HG03196 (cell line): ENCODE measurements around the gene LSAMP.

Source experiments
- ATAC-seq: cut with Tn5 transposase; IDR thresholded peaks from one replicate; pipeline ENCODE4 v1.9.1; 2021; ENCODE audit not compliant: unreplicated experiment

LSAMP gene

GRCh38 chr3:116445311-116445841, at the start of gene LSAMP:
TSS of gene LSAMP (minus strand) at chr3:116445487.
- no peak for ATAC-seq

DNA sequence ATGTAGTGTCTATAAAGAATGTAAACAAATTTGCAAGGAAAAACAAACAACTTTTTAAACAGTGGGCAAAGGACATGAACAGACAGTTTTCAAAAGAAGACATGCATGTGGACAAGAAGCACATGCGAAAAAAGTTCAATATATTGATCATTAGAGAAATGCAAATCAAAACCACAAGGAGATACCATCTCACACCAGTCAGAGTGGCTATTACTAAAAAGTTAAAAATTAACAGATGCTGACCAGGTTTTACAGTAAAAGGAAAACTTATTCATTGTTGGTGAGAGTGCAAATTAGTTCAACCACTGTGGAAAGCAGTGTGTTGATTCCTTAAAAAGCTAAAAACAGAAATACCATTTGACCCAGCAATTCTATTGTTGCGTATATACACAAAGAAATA, 47.1 kb upstream of the LSAMP start:
- ATAC-seq = no peak

DNA sequence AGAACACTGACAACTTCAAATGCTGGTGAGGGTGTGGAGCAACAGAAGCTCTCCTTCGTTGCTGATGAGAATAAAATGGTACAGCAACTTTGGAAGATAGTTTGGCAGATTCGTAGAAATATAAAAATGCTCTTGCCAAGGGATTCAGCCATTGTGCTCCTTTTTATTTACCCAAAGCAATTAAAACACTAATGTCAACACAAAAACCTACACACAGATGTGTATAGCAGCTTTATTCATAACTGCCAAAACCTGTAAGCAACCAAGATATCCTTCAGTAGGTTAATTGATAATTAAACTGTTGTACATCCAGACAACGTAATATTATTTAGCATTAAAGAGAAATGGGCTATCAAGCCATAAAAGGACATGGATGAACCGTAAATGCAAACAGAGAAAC, 37.8 kb upstream of the LSAMP start:
- no peak for ATAC-seq

DNA sequence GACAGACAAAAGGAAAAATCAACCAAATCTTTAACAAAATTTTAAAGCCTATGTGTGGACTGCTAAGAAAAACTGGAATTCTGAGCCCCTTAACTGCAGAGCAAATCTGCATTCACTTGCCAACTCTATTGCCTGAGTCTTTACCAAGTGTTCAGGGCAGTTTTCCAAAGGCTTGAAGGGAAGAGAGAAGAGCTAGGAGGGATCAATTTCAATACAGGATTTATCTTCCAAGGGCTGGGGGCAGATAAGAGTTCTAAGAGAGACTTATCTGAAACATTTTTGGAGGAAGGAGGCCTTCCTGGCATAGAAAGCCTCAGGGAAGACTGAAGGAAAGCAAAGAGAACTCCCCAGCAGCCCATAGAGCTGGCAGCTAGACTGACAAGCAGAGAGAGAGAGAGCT, 31.4 kb upstream of the LSAMP start:
- no peak for ATAC-seq

DNA sequence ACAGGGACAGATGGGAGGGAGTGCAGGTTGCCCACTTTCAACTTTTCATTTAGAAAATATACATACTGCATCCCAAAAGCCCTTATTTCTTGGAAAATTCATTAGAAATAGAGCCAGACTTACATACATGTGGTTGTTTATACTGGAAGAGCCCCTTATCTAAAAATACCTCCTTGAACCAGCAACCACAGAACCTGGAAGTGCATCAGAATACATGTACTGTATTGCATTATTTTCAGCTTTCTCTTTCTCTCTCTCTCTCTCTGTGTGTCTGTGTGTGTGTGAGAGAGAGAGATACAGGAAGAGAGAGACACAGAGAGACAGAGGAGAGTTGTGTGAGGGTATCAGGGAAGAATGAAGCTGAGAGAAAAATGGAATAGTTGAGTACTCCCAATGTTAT, 29.5 kb upstream of the LSAMP start:
- no peak for ATAC-seq

- no peak for ATAC-seq
Observed at GRCh38 chr3:116474032-116474780, 28.9 kb upstream of the LSAMP start.

DNA sequence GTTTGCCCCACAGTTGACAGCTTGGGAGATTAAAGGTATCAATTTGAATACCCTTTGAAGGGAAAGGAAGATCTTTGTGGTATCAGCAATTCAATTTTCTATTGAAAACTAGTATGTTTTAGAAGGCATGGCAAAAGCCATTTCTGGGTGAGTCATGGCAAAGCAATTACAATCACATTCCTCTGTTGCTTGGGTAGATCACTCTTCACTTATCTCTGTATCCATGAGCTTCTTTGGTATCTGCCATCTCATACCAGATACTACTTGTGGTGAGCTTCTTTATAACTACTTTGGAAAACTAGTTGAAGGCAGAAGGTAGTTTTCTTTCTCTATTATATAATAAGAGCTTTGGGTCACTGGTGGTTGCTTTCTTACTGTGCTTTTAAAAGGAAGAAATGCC, 28.3 kb upstream of the LSAMP start:
- no peak for ATAC-seq

DNA sequence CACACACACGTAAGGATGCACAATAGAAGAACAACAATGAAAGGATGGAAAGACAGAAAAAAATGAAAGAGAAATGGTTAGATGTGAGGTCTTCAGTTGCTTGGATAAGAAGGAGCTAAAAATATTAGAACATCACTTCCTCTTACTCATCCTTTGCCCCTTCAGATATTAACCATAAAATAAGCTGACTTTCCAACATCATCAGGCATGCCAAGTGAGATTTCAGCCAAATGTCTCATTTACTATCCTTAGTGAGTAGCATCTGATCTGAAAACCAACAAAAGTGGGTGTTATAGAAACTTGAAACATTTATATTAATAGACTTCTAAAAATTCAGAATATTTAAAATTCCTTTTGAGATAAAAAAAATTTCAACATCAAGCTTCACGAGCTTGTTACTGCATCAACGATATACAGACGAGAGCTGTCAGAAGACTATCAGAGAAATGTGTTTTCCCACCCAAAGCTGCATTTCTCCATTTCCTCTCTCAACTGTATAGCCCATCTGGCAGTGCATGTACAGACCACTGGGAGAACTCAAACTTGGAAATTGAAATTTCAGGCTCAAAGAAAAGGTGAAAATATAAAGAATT, 25.4 kb upstream of the LSAMP start:
- ATAC-seq = no peak

DNA sequence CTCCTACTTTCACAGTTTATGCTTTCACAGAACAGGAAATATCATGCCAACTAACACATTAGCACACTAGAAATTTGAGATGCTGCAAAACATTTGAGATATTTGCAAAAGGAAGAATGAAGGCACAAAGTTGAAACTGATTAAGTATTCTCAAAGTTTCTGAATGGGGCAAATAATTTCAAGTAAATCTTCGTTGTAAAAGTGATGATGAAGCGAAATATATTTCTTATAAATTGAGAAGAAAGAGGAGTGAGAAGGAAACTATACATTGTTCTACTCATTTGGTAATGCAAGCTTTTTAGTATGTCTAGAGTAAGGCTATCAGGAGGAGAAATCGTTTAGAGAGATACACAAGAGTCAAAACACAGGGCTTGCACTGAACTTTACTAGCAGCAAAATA, 24.3 kb upstream of the LSAMP start:
- ATAC-seq = no peak

DNA sequence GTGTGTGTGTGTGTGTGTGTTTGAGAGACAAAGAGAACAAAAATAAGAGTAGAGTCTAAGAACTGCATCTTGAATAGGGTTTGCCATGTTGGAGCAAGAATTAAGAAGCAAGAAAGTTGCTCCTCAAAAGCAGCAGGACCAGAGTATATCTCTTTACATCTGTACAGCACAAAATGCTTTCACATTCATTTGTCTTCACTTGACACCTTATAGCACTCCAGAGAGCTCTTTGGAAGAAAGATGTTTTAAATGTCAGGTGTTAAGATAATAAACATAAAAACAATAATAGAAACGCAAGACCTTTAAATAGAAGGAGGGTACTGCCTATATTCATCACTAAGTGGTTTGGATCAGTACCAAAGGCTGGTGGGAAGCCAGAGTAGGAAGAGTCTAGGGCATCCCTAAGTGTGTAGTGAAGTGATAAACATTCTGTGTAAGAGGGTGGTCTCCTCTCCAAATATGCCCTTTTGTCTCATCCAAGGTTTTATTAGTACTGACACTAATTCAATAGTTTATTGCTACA, 19.1 kb upstream of the LSAMP start:
- no peak for ATAC-seq

DNA sequence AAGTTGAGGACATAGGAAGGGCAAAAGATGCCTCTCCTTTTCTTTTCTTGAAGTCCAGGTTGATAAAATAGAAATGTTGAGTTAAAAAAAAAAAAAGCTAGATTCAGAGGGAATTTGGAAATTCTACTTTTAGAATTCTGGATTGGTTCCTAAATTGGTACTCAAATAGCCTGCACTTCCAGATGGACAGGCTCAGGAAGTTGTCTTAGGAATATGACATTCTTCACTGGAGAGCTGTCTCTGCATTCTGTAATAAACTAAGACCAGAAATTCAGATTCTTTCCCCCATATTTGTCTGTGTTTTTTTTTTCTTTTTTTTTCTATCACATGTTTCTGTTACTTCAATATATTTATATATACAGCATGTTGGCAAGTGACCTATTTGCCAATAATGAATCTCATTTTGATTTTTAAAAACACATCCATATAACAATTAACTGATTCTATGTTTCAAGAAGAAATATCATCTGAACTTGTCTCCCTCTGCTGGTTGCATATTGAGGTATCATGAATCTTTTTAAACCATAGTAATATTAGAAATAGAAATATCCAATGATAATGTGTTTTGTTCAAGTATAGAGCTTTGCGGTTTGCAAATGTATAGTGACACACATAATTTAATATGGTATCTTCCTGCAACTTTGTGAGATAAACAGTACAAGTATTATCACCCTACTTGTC, 8.5 kb upstream of the LSAMP start:
- no peak for ATAC-seq

DNA sequence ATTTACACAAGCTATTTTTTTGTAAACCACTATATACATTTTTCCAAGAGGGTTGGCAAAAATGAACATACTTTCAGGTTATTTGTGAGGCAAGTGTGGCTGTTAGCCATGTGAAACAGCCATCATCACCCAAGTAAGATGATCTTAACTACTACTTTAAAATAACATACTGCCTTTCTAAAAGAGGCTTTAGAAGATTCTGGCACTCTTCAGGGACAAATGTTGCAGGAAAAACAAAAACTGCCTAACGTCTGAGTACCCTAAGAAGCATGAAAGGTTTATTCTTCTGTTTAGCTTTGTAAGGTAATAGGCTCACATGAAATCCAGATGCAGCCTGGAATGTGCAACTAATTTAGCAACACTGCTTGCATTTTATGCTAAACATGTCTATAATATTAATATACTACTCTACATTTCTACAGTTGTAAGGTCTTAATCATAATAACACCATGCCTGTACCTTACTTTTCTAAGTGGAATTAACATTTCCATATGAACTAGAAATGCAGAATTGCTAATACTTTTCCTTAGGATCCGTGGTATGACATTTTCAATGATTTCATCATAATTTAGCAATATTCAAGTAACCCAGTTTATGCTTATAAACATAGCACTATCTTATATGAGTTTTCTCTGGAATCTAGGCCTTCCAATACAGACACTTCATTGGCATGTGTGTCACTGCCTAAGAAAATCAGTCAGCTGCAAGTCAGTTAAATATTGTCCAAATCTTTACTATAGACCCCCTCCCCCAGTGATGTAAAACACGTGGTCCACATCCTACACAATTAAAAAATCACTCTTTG, 4.5 kb upstream of the LSAMP start:
- no peak for ATAC-seq

DNA sequence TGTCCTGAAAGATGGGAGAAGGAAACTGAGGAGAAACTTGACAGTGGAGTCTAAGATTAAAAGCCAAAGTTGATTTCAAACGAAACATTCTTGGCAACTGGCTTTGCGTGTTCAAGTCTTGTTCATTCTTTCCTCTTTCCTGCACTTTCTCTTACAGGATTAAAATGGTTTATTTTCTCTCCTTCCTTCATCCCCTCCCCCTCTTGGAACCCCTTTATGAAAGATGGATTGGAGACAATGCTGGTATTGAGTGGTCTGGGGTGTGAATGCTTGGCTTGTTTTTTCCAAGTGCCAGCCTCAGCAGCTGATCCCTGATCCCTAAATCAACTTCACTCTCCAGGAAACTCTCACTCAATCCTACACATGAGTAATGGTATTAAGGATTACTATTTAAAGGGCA, 703 bp upstream of the LSAMP start:
- ATAC-seq = no peak

GRCh38 chr3:116444819-116445310, 422 bp downstream of the LSAMP start:
- no peak for ATAC-seq

GRCh38 chr3:116444115-116444747, 1.1 kb downstream of the LSAMP start:
- ATAC-seq = no peak

DNA sequence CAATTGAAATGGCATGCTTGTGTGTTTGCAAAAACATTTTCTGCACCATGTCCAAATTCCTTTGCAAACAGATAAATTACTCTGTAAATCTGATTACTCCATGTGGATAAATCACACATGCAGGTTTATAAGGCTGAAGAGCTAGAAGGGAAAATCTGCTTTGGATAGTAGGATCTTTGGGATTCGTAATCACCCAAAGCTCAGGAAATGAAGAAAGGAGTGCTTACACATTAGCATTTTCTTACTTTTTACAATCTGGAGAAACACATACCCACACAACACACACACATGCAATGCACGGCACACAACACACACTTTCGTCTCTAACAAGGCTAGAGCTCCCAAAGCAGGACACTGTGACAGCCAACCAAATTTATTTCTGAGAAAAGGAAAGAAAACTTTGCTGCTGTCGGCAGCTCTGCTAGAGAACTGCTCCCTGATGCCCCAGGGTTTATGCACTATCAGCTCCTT, 2.1 kb downstream of the LSAMP start:
- ATAC-seq = no peak

- ATAC-seq = no peak
Observed at GRCh38 chr3:116442331-116443021, 2.8 kb downstream of the LSAMP start.

DNA sequence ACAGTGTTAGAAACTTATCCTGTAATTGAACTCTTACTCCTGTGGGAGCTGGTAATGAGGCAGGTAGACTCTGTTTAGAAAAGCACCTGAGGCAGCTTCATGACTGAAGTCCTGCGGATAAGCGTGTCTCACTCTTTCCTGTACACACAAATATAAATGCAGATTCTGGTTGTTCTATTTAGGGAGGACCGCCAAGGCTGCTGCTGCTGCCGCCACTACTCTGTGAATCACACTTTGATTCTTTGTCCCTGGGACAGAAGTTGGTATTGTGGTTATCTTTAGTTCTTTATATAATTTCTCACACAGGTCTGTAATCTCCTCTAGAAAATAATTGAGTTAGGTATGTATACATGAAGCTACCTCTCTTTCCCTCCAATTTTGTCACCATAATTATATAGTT, 3.6 kb downstream of the LSAMP start:
- ATAC-seq = no peak

DNA sequence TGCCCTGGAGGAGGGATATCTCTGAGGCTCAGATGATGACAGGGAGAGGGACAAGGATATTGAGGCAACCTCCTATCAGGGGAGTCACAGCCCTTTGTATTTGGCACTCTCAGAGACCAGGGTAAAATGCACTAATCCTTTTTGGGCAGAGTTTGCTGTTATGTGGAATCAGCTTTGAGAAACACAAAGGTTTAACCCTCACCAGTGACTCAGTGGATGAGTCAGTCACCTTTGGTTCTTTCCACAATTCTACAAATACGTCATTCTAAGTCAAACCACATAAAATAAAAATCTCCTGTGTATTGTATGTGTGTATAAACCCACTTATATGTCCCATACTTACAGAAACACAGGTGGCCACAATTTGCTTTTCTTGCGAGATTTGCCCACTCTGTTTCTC, 5.1 kb downstream of the LSAMP start:
- no peak for ATAC-seq

- ATAC-seq = no peak
Observed at GRCh38 chr3:116433552-116433951, 11.7 kb downstream of the LSAMP start.
